ENCODE data around the gene ZNF609. TPM values are rescaled to one million over a fixed set of nuclear protein-coding genes. Genes with fewer than 3 reads are reported as not detected.

ZNF609 gene
- total and polyA plus RNA-seq, 7 donors = 4.8 to 35.2 (median 29.6) TPM

- H3K4me3 ChIP-seq = no peak overlapping the region
- peaks cover 0 to 95% (median 89%) of the 10 kb centered on the region in 4 donors for H3K4me1 ChIP-seq
Observed at GRCh38 chr15:64698823-64699222, 238.4 kb downstream of the ZNF609 start.

GRCh38 chr15:64699751-64700388 lies 239.5 kb downstream of the ZNF609 start:
- WGBS, 2 donors = 71 to 84% methylated on average over 7 of the region's 7 CpGs
- peaks cover 0 to 89% (median 81%) of the 10 kb centered on the region in 4 donors for H3K4me1 ChIP-seq
- no peak for DNase-seq
- H3K27ac ChIP-seq = peak overlapping the region; percentile 72 to 95 (median 92)
- TF ChIP-seq EP300 (IDR thresholded peaks at IDR 0.05) (no peak), POLR2AphosphoS5 (IDR thresholded peaks at IDR 0.05) (peak in 2 of 4 donors; percentile 4 to 44), CTCF (IDR thresholded peaks at IDR 0.05) (no peak)
- no peaks in the 10 kb centered on the region for H3K9me3 ChIP-seq
- H3K36me3 ChIP-seq = peaks cover 0 to under 1% (median 0%) of the 10 kb centered on the region in 4 donors
- H3K4me3 ChIP-seq = peak overlapping the region in 2 of 4 donors; percentile 5 to 13
- intact Hi-C loops (cut with DNase I) = loop anchor here (5.0 kb wide), 1 partner anchor 192 kb away; no protein-coding TSS in a partner anchor
- no peaks in the 10 kb centered on the region for H3K27me3 ChIP-seq

More at GRCh38 chr15:64698823-64699222, 238.4 kb downstream of the ZNF609 start:
- Histone ChIP-seq H3K27me3 (no peaks in the 10 kb centered on the region), H3K36me3 (peaks cover 0 to 8% (median 0%) of the 10 kb centered on the region in 4 donors), H3K9me3 (no peaks in the 10 kb centered on the region), H3K27ac (peak overlapping the region; percentile 72 to 95 (median 92))
- intact Hi-C loops (cut with DNase I) = loop anchor here (5.0 kb wide), 1 partner anchor 193 kb away; no protein-coding TSS in a partner anchor
- no peak for DNase-seq
- TF ChIP-seq EP300 (IDR thresholded peaks at IDR 0.05) = no peak
- no peak for TF ChIP-seq POLR2AphosphoS5 (IDR thresholded peaks at IDR 0.05)
- no peak for TF ChIP-seq POLR2A (IDR thresholded peaks at IDR 0.05)
- TF ChIP-seq CTCF (IDR thresholded peaks at IDR 0.05) = no peak

GRCh38 chr15:64701051-64701450 lies 240.7 kb downstream of the ZNF609 start:
- intact Hi-C loops (cut with DNase I) = no loop called here
- Histone ChIP-seq H3K4me1 (peaks cover 0 to 78% (median 71%) of the 10 kb centered on the region in 4 donors), H3K9me3 (no peaks in the 10 kb centered on the region), H3K4me3 (peak overlapping the region in 2 of 4 donors; percentile 92 to 93), H3K27ac (peak overlapping the region; percentile 72 to 95 (median 92)), H3K36me3 (no peaks in the 10 kb centered on the region), H3K27me3 (no peaks in the 10 kb centered on the region)
- TF ChIP-seq POLR2AphosphoS5 (IDR thresholded peaks at IDR 0.05) (no peak), POLR2A (IDR thresholded peaks at IDR 0.05) (no peak), CTCF (IDR thresholded peaks at IDR 0.05) (no peak), EP300 (IDR thresholded peaks at IDR 0.05) (no peak)
- WGBS, 2 donors = 53 to 74% methylated on average over 3 of the region's 3 CpGs
- DNase-seq = no peak

- Histone ChIP-seq H3K27ac (peak overlapping the region; percentile 87 to 95 (median 92)), H3K4me1 (peaks cover 0 to 72% (median 66%) of the 10 kb centered on the region in 4 donors), H3K4me3 (peak overlapping the region in 3 of 4 donors; percentile 65 to 93 (median 92)), H3K27me3 (no peaks in the 10 kb centered on the region), H3K36me3 (no peaks in the 10 kb centered on the region), H3K9me3 (no peaks in the 10 kb centered on the region)
- TF ChIP-seq POLR2AphosphoS5 (IDR thresholded peaks at IDR 0.05) (no peak), CTCF (IDR thresholded peaks at IDR 0.05) (no peak), EP300 (IDR thresholded peaks at IDR 0.05) (no peak), POLR2A (IDR thresholded peaks at IDR 0.05) (no peak)
- WGBS, 2 donors = 45 to 66% methylated on average over 5 of the region's 5 CpGs
- intact Hi-C loops (cut with DNase I) = no loop called here
- no peak for DNase-seq
Observed at GRCh38 chr15:64701482-64702184, 241.3 kb downstream of the ZNF609 start.

Measured in sigmoid colon (tissue), 7 donors.